Neural cell (in vitro differentiated cells): Measurements from ENCODE around the gene TSPAN4.

Experiments
- EP300 ChIP-seq: fragments of 450-650 bp; conservative IDR thresholded peaks from 2 replicates; pipeline ENCODE4 v1.6.1; 2014; ENCODE audit warnings: antibody characterized with exemption, mild to moderate bottlenecking, moderate library complexity; ENCODE audit not compliant: poor library complexity, severe bottlenecking
- EZH2 ChIP-seq: fragments of 200-600, 300-800 bp; shearing (Covaris generic), sonication (generic); IDR thresholded peaks from 2 replicates; pipeline ENCODE4 v1.6.1; 2014; ENCODE audit warnings: antibody characterized with exemption, low read length, borderline replicate concordance, mild to moderate bottlenecking; ENCODE audit not compliant: insufficient read depth, poor library complexity, severe bottlenecking
- MXI1 ChIP-seq: fragments of 450-650 bp; conservative IDR thresholded peaks from 2 replicates; pipeline ENCODE4 v1.6.1; 2014; ENCODE audit warnings: antibody characterized with exemption, mild to moderate bottlenecking; ENCODE audit not compliant: poor library complexity, severe bottlenecking
- POLR2AphosphoS5 ChIP-seq: IDR thresholded peaks from 2 replicates; pipeline ENCODE4 v1.6.1; 2012
- RAD21 ChIP-seq: fragments of 450-650 bp; conservative IDR thresholded peaks from 2 replicates; pipeline ENCODE4 v1.6.1; 2014; ENCODE audit warnings: antibody characterized with exemption, mild to moderate bottlenecking, moderate library complexity
- TAF1 ChIP-seq: IDR thresholded peaks from 2 replicates; pipeline ENCODE4 v1.6.1; 2012; ENCODE audit warnings: low read depth
- TF ChIP-seq, protein P1 (sequence below): fragments of 450-650 bp; IDR thresholded peaks from 2 replicates; pipeline ENCODE4 v1.5.1; 2014; ENCODE audit warnings: antibody characterized with exemption, mild to moderate bottlenecking, moderate library complexity; ENCODE audit not compliant: poor library complexity, severe bottlenecking
- TF ChIP-seq, protein P2 (sequence below): IDR thresholded peaks from 2 replicates; pipeline ENCODE4 v1.6.1; 2012; ENCODE audit warnings: borderline replicate concordance

DNA sequence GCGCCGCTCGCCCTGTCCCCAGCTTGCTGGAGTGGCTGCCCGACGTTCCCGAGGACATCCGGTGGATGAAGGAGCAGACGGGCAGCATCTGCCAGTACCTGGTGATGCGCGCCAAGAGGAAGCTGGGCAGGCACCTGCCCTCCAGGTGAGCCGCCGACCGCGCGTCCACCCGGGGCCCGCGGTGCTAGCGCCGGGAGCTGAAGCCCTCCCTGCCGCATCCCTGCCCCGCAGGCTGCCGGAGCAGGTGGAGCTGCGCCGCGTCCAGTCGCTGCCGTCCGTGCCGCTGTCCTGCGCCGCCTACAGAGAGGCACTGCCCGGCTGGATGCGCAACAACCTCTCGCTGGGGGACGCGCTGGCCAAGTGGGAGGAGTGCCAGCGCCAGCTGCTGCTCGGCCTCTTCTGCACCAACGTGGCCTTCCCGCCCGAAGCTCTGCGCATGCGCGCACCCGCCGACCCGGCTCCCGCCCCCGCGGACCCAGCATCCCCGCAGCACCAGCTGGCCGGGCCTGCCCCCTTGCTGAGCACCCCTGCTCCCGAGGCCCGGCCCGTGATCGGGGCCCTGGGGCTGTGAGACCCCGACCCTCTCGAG, 18.3 kb upstream of the TSPAN4 start:
- TF ChIP-seq, protein P1, sequence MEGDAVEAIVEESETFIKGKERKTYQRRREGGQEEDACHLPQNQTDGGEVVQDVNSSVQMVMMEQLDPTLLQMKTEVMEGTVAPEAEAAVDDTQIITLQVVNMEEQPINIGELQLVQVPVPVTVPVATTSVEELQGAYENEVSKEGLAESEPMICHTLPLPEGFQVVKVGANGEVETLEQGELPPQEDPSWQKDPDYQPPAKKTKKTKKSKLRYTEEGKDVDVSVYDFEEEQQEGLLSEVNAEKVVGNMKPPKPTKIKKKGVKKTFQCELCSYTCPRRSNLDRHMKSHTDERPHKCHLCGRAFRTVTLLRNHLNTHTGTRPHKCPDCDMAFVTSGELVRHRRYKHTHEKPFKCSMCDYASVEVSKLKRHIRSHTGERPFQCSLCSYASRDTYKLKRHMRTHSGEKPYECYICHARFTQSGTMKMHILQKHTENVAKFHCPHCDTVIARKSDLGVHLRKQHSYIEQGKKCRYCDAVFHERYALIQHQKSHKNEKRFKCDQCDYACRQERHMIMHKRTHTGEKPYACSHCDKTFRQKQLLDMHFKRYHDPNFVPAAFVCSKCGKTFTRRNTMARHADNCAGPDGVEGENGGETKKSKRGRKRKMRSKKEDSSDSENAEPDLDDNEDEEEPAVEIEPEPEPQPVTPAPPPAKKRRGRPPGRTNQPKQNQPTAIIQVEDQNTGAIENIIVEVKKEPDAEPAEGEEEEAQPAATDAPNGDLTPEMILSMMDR: no peak
- no peak for TF ChIP-seq EP300
- TF ChIP-seq POLR2AphosphoS5: no peak
- TF ChIP-seq EZH2: no peak
- TF ChIP-seq TAF1: no peak
- TF ChIP-seq, protein P2, sequence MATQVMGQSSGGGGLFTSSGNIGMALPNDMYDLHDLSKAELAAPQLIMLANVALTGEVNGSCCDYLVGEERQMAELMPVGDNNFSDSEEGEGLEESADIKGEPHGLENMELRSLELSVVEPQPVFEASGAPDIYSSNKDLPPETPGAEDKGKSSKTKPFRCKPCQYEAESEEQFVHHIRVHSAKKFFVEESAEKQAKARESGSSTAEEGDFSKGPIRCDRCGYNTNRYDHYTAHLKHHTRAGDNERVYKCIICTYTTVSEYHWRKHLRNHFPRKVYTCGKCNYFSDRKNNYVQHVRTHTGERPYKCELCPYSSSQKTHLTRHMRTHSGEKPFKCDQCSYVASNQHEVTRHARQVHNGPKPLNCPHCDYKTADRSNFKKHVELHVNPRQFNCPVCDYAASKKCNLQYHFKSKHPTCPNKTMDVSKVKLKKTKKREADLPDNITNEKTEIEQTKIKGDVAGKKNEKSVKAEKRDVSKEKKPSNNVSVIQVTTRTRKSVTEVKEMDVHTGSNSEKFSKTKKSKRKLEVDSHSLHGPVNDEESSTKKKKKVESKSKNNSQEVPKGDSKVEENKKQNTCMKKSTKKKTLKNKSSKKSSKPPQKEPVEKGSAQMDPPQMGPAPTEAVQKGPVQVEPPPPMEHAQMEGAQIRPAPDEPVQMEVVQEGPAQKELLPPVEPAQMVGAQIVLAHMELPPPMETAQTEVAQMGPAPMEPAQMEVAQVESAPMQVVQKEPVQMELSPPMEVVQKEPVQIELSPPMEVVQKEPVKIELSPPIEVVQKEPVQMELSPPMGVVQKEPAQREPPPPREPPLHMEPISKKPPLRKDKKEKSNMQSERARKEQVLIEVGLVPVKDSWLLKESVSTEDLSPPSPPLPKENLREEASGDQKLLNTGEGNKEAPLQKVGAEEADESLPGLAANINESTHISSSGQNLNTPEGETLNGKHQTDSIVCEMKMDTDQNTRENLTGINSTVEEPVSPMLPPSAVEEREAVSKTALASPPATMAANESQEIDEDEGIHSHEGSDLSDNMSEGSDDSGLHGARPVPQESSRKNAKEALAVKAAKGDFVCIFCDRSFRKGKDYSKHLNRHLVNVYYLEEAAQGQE: no peak
- TF ChIP-seq RAD21: no peak
- no peak for TF ChIP-seq MXI1
